Omental fat pad (tissue), 4 donors: ENCODE measurements around the gene PIP4K2A. TPM values are rescaled to one million over a fixed set of nuclear protein-coding genes. Genes with fewer than 3 reads are reported as not detected.
"Not testable (repeated sequence)": the region's sequence is repeated elsewhere in the genome, so short reads cannot be mapped to it uniquely, and the experiment has no call there.

ENCODE experiments used
- ATAC-seq: fragments of 150-250 bp; one replicate; pipeline ENCODE4 v1.9.1; 2016; ENCODE audit warnings: mild to moderate bottlenecking, moderate library complexity; ENCODE audit not compliant: low FRiP score
- DNase-seq: peaks from one replicate; pipeline ENCODE4 v3.0.0-alpha.2; 2019; ENCODE audit warnings: low spot score
- CTCF ChIP-seq, 3 donors: fragments of 450-650 bp; IDR thresholded peaks; one replicate each; pipeline ENCODE4 v1.5.1; 2016 to 2017; ENCODE audit warnings: antibody characterized with exemption in 3 of 3, mild to moderate bottlenecking in 3 of 3, moderate library complexity in 2 of 3
- total RNA-seq, 4 donors: library from RNA; depleted of rRNA; stranded (reverse); fragments of >200 nt; gene quantifications; one replicate each; pipeline ENCODE4 v1.1.0, GENCODE V29; 2016

Gene PIP4K2A
- total RNA-seq, 4 donors from 2014 or later = 16.2 to 32.5 (median 30.4) TPM

- no peak for DNase-seq
- no peak for TF ChIP-seq CTCF (IDR thresholded peaks at IDR 0.05)
- no peak for ATAC-seq
Observed at GRCh38 chr10:22527520-22527919, 186.9 kb downstream of the PIP4K2A start.

- DNase-seq, ATAC-seq: not testable (repeated sequence)
Observed at GRCh38 chr10:22524333-22524732, 190.0 kb downstream of the PIP4K2A start.

- DNase-seq, ATAC-seq: not testable (repeated sequence)
Observed at GRCh38 chr10:22520645-22521044, 193.7 kb downstream of the PIP4K2A start.

- ATAC-seq = no peak
- TF ChIP-seq CTCF (IDR thresholded peaks at IDR 0.05) = no peak
- no peak for DNase-seq
Observed at GRCh38 chr10:22518167-22518724, 196.1 kb downstream of the PIP4K2A start.

- ATAC-seq (no peak), DNase-seq (no peak)
- TF ChIP-seq CTCF (IDR thresholded peaks at IDR 0.05) = no peak
Observed at GRCh38 chr10:22515009-22515408, 199.4 kb downstream of the PIP4K2A start.

- ATAC-seq, DNase-seq: not testable (repeated sequence)
Observed at GRCh38 chr10:22514414-22514758, 200.0 kb downstream of the PIP4K2A start.

- not testable (repeated sequence) for DNase-seq, ATAC-seq
Observed at GRCh38 chr10:22513483-22514413, 200.6 kb downstream of the PIP4K2A start.

GRCh38 chr10:22512015-22512414, 202.4 kb downstream of the PIP4K2A start:
- ATAC-seq, DNase-seq: not testable (repeated sequence)

GRCh38 chr10:22508214-22508613, 206.2 kb downstream of the PIP4K2A start:
- ATAC-seq, DNase-seq: not testable (repeated sequence)

GRCh38 chr10:22505911-22506685, 208.3 kb downstream of the PIP4K2A start:
- ATAC-seq (no peak), DNase-seq (no peak)
- TF ChIP-seq CTCF (IDR thresholded peaks at IDR 0.05) = no peak
